Measurements from ENCODE around the gene TBX3.
"Not testable (repeated sequence)": the region's sequence is repeated elsewhere in the genome, so short reads cannot be mapped to it uniquely, and the experiment has no call there.

Gene TBX3

GRCh38 chr12:114684098-114684869 is at the start of gene TBX3:
Gene TBX3 (minus strand): TSS chr12:114684175. CDS start chr12:114683200, 975 bp downstream.
- DNase-seq = peak; percentile 33 to 42

- DNase-seq = no peak
Measured at GRCh38 chr12:114732426-114733030, 48.6 kb upstream of the TBX3 start.

DNA sequence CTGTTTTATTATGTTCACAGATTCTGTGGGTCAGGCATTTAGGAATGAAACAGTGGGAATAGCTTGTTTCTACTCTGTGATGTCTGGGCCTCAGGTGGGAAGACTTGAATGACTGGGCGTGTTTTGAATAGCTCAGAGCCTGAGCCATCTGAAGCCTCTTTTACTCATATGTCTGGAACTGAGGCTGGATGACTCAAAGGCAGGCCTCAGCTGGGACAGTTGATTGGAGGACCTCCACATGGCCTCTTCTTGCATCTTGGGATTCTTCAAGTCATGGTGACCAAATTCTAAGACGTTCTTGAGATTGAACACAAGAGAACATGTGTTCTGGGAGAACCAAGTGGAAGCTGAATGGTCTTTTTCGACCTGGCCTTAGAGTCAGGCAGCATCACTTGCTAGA is 45.8 kb upstream of the TBX3 start:
- DNase-seq = no peak

GRCh38 chr12:114726092-114726710 is 42.2 kb upstream of the TBX3 start:
- no peak for DNase-seq

- DNase-seq = not testable (repeated sequence)
Measured at GRCh38 chr12:114722176-114722575, 38.2 kb upstream of the TBX3 start.

DNA sequence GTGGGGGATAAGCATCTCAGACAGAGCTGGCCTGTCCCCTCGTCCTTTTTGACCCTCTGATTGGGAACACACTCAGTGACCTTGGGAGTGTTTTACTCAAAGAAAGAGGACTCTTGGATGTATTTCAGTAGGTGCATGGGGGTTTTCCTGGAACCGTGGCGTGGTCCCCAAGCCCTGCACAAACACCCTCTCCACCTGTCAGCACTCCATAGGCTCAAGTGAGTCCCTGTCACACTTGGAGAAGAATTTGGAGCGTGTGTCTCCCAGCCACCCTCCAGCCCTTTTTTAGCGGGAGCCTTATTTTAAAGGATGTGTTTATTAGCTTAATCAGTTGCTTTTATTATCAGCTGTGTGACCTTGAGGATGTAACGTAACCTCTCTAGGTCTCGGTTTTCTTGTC is 37.3 kb upstream of the TBX3 start:
- no peak for DNase-seq

DNA sequence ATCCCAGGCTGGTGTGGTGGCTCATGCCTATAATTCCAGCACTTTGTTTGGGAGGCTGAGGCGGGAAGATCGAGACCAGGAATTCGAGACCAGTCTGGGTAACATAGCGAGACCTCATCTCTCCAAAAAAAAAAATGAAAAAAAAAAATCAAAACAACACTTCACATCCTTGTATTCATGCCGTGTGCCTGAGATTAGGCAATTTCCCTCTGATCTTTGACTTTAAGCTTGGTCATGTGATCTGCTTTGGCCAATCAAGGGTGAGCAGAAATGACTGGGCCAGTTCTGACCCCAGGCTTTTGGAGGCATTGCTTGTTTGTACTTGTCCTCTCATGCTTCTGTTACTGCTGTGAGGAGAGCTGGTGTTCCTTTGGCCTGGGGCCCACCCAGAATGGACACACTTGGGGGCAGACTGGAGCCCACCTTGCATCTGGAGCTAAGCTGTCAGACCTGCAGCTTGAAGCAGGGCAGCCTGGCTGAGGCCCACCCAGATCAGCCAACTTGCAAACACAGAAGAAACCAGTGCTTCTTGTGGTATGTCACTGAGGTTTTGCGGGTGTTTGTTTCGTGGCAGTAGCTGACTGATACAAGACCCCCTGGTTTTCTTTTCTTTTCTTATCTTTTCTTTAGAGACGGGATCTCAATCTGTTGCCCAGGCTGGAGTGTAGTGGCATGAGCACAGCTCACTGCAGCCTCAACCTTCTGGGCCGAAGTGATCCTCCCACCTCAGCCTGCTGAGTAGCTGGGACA is 29.7 kb upstream of the TBX3 start:
- DNase-seq = no peak

DNA sequence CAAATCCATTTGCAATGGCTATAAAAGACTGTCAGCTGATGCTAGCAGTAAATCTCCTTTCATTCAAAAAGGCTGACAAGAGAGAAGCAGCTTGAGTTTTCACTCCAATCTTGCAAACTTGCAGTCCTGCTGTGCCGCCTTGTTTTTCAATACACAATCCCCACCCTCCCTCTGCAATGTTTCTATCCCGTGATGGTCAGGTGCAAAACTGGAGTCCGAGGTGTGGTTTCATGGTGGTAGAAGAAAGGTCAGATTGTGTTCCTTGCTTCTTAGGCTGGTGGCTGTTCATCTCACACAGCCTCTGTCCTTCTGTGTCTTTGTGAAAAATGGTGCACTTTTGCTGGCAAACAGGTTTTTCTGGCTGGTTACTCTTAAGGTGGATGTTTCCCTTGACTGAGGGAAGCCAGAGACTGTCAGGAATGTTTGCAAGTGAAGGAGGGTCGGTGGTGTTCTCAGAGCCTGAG is 27.7 kb upstream of the TBX3 start:
- DNase-seq = no peak

DNA sequence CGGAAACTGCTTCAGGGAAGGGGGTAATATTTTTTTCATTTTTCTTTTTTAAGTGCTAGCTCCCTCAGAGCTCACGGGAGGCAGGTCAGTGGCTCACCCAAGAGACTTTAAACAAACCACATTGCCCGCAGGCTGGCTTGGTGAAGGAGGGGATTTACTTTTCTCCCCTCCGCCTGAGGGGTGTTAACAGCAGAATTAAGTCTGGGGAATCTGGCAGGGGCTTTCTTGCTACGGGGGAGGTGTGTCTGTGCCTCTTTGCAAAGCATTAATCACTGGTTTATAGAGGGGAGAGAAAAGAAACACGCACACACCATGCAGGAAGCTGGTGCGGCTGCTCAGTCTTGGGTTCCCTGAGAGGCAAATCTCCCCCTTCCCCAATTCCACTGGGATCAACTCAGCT is 26.2 kb upstream of the TBX3 start:
- DNase-seq = no peak

GRCh38 chr12:114709112-114709511 is 25.1 kb upstream of the TBX3 start:
- DNase-seq = no peak

DNA sequence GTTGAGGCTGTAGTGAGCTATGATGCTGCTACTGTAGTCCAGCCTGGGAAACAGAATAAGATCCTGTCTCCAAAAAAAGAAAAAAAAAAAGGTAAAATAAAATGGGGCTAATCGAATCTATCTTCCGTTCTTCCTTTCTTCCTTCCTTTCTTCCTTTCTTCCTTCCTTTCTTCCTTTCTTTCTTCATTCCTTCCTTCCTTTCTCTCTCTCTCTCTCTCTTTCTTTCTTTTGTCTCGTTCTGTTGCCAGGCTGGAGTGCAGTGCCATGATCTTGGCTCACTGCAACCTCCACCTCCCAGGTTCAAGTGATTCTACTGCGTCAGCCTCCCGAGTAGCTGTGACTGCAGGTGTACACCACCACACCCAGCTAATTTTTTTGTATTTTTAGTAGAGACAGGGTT is 24.6 kb upstream of the TBX3 start:
- DNase-seq = not testable (repeated sequence)

GRCh38 chr12:114704096-114704495 is 20.1 kb upstream of the TBX3 start:
- no peak for DNase-seq

DNA sequence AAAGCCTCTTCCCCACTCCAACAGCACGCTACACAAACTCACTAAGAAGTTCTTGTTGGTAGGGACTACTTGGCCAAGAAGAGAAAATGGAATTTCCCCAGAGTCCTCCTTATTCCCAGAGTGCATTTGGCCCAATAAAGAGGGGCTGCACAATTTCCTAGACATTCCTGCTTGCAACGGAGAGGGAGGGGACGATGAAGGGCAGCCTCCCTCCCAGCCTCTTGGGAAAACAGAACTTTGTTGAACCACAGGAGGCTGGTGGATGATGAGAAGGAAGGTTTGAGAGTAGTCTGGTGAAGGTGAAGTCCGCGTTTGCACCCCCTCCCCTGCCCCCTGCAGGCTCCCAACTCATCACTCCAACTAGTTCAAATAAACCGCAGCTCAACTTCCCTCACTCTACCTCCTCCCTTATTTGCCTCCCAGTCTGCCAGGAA is 19.1 kb upstream of the TBX3 start:
- DNase-seq = no peak

DNA sequence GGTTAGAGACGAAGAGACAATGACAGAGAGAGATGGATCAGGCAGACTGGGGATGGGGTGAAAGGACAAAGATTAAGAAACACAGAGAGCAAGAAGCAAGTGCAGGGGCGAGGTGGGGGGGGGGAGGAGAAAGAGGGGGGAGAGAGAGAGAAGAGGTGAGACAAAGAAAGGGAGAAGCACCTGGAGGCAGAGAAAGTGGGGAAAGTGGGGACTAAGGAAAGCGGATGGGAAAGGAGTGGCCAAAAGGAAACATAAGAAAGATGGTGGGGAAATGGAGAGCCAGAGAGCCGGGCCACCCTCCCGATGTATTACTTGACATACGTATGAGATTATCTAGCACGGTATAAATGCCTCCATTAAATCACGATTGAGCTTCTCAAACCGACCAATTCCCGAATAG is 18.5 kb upstream of the TBX3 start:
- no peak for DNase-seq

GRCh38 chr12:114701553-114701952 is 17.6 kb upstream of the TBX3 start:
- no peak for DNase-seq

DNA sequence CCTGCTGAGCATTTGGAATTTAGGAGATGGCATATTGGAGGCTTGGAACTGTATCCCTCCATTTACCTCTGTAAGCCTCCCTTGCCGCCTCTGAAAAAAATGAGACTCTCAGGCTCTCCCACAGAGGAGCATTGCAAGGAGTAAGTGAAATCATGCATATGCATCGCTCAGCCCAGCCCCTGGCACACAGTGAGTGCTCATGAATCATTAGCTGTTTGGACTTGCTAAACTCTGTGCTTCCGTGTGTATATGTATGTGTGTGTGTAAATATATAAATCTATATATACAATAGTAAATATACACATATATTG is 17.1 kb upstream of the TBX3 start:
- no peak for DNase-seq

DNA sequence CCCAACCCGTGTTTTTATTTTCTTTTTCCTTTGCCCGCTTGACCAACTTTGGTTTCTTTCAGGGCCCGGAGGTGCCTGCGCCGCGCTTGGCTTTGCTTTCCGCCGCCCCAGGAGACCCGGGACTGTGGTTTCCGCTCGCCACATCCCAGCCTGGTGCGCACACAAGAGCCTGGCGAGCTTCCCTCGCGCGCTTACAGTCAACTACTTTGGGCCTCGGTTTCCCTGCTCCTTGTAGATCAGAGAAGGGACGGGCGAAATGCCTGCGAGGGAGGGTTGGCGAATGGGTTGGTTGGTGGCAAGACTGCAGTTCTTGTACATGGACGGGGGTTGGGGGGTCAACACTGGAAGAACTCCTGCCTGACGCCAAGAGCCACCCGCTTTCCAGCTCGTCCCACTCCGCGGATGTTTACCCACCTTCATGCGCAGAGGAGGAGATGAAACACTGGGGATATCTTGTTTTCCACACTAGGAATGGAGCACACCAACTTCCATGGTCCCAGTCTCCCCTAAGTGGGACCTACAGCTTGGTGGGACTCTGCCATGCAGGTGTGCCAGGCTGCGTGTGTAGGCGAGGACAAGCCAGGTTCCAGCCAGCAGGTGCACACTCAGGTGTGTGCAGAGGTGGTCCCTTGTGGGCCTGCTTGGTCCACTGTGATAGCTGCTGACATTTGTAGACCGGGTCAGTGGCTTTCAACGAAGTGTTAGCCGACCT is 16.6 kb upstream of the TBX3 start:
- DNase-seq = no peak

DNA sequence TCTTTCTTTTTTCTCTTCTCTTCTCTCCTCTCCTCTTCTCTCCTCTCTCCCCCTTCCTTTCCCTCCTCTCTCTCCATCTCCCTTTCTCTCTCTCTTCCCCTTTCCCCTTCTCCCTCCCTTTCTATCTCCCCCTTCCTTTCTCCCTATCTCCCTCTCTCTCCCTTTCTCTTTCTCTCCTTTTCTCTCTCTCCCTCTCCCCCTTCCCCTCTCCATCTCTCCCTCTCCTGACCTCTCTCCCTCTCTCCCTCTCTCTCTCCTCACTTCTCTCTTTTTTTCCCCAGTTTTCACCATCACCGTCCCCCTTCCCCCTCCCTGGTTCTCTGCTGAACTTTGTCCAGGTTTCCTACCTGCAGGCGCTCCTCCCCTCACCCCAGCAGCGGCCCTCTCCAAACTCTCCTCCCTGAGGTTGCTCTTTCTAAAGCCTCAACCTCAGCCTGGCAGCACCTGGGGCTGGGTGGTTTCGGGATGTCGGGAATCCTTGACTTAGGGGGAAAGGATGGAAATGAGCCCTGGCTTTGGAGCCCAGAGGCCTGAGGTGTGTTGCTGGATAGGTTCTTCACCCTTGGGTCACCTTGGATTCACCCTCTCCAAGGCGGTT is 14.7 kb upstream of the TBX3 start:
- DNase-seq = no peak

GRCh38 chr12:114697741-114698565 is 14.0 kb upstream of the TBX3 start:
- no peak for DNase-seq

- no peak for DNase-seq
Measured at GRCh38 chr12:114697243-114697716, 13.3 kb upstream of the TBX3 start.

All from stimulated activated CD4-positive, alpha-beta T cell treated with anti-CD3 and anti-CD28 coated beads, Interleukin-2, amount 100 ng/mL, for 48 hours (primary cell).